Activated CD8-positive, alpha-beta memory T cell treated with anti-CD3 and anti-CD28 coated beads for 1 hour (primary cell): Measurements from ENCODE around the gene CDON.
"Not testable (repeated sequence)": the region's sequence is repeated elsewhere in the genome, so short reads cannot be mapped to it uniquely, and the experiment has no call there.

ENCODE experiments used
- DNase-seq, 2 donors: peaks; one replicate each; pipeline ENCODE4 v3.0.0-alpha.2; 2020; ENCODE audit warnings: low read depth in 1 of 2; ENCODE audit errors: extremely low read depth in 1 of 2

CDON gene

GRCh38 chr11:125925804-125926203 lies 136.9 kb downstream of the CDON start:
- DNase-seq, result no peak

GRCh38 chr11:125925247-125925740 lies 137.4 kb downstream of the CDON start:
- DNase-seq, result no peak

- DNase-seq, result no peak
Observed at GRCh38 chr11:125924384-125925007, 138.2 kb downstream of the CDON start.

- DNase-seq, result no peak
Observed at GRCh38 chr11:125923633-125924032, 139.0 kb downstream of the CDON start.

GRCh38 chr11:125923012-125923579 lies 139.6 kb downstream of the CDON start:
- no peak for DNase-seq

- DNase-seq, result no peak
Observed at GRCh38 chr11:125922156-125922555, 140.5 kb downstream of the CDON start.

GRCh38 chr11:125921042-125921441 lies 141.6 kb downstream of the CDON start:
- no peak for DNase-seq

- DNase-seq, result no peak
Observed at GRCh38 chr11:125918140-125918840, 144.4 kb downstream of the CDON start.

- DNase-seq, result no peak
Observed at GRCh38 chr11:125916683-125917347, 145.9 kb downstream of the CDON start.

- DNase-seq, result not testable (repeated sequence)
Observed at GRCh38 chr11:125914601-125915000, 148.1 kb downstream of the CDON start.

GRCh38 chr11:125910226-125910849 lies 152.3 kb downstream of the CDON start:
- no peak for DNase-seq
